GM18520 (cell line): ENCODE results near the gene HARBI1.

ENCODE experiments used
- ATAC-seq: cut with Tn5 transposase; IDR thresholded peaks from one replicate; pipeline ENCODE4 v1.9.1; 2021; ENCODE audit not compliant: unreplicated experiment

HARBI1 gene

DNA sequence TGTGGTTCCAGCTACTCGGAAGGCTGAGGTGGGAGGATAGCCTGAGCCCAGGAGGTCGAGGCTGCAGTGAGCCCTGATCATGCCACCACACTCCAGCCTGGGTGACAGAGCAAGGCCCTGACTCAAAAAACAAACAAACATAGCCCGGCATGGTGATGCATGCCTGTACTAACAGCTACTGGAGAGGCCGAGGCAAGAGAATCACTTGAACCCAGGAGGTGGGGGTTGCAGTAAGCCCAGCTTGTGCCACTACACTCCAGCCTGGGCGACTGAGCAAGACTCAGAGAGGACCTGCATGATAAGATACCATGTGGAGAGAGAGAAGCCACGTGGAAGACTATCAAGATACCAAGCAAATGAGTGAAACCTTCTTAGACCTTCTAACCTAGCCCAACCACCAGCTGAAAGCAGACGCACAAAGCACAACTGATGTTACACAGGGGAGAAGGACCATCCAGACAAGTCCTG lies 59.3 kb downstream of the HARBI1 start:
- ATAC-seq, result no peak

DNA sequence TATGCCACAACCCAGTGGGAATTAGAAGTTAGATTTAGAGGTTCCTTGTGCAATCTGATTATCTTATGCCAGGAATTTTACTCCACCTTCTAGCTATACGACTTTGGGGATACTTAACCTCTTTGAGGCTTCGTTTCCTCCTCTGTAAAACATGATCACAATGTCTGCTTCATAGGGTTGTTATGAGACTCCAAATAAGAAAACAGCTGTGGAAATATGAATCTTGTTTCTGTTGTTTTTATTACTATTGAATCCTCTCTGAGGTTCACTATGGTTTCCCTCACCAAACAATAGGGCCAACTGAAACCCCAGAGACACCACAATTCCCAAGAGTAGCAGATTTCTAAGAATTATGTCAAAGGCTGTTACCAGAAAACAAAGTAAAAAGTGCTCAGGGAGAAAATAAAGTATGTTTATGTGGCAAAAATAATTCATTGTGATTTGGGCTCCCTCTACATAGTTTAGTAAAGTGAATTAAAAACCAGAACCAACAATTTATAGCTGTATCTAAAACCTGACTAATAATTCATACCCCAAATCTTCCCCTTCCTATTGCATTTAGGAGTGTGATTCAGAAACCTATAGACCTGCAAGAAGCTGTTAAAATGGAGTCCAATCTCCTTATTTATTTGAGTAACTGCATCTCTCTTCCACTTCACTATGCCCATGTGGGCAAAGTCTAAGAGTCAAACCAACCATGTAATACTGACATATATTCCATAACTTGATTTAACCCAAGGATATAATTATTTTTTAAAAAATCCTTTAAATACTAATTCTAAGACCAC lies 61.6 kb downstream of the HARBI1 start:
- ATAC-seq, result no peak

DNA sequence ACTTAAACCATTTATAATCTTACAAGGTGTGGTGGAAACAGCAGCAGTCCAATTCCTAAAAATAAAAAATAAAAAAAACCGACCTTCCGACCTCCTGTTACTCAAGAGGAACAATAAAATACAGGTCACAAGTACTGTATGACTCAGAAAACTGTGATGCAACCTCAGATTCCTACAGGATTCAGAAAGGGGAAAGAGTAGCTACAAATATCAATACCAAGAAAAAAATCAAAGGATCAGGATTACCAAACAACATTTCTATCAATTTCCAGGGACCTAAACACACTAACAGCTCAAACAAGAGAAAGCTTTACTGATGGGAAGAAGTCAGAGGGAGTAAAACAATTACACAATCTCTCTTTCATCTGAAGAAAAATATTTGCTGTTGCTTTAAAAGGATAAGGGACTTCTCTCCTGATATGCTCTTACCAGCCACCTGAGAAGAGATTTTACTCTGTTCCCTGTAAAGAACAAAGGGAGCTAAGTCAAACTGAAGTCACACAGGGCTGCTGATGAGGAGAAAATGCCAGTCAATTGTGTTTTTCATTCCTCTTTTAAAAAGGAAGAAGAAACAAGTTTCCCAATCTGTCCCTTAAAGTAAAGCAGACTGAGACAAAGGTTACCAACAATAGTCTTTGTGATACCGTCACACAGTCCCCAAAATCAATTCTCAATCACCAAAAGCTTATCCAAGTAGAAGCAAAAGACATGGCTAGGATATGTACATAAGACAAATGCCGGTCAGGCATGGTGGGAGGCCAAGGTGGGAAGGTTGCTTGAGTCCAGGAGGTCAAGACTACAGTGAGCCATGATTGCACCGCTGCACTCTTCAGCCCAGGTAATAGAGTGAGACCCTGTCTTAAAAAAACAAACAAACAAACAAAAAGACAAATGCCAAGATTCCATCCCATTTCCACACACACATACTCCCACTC lies 62.5 kb downstream of the HARBI1 start:
- no peak for ATAC-seq

DNA sequence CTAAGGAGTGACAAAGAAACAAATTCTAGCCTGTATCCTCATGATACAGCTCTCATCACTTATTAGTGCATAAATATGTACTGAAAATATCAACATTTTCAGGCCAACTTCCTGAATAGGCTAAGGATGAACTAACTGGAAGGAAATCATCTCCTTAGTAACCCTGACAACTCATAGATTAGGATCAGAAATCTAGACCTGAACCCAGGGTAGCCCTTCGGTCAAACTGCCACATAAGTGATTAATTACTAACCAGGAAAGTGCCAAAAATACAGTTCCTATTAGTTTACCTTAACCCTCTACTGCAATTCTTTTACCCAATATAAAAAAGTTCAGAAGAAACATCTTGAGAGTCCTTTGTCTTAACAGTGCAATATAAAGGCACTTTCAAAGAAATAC lies 63.2 kb downstream of the HARBI1 start:
- ATAC-seq, result no peak
